ENCODE measurements around the gene BTAF1. TPM values are rescaled to one million over a fixed set of nuclear protein-coding genes. Genes with fewer than 3 reads are reported as not detected.

Gene BTAF1
- total RNA-seq, 1 donor from 2014 or later: 27.2 TPM

- TF ChIP-seq CTCF (IDR thresholded peaks at IDR 0.05; ENCODE audit: insufficient read depth, low read length, poor library complexity, severe bottlenecking): no peak
- Histone ChIP-seq H3K4me3 (ENCODE audit: low read depth, low read length) (no peak overlapping the region), H3K27me3 (ENCODE audit: control insufficient read depth, insufficient read depth, low read length) (no peaks in the 10 kb centered on the region), H3K36me3 (ENCODE audit: control insufficient read depth, insufficient read depth, low read length) (no peaks in the 10 kb centered on the region)
- no peak for DNase-seq (ENCODE audit: low read depth)
Observed at GRCh38 chr10:91919651-91920050, 3.9 kb upstream of the BTAF1 start.

GRCh38 chr10:91924212-91925021 lies 847 bp downstream of the BTAF1 start:
- H3K27me3 ChIP-seq (ENCODE audit: control insufficient read depth, insufficient read depth, low read length): no peaks in the 10 kb centered on the region
- no peak for TF ChIP-seq CTCF (IDR thresholded peaks at IDR 0.05; ENCODE audit: insufficient read depth, low read length, poor library complexity, severe bottlenecking)
- DNase-seq (ENCODE audit: low read depth): no peak
- peak overlapping the region; percentile 97 for H3K4me3 ChIP-seq (ENCODE audit: low read depth, low read length)
- no peaks in the 10 kb centered on the region for H3K36me3 ChIP-seq (ENCODE audit: control insufficient read depth, insufficient read depth, low read length)

- H3K27me3 ChIP-seq (ENCODE audit: control insufficient read depth, insufficient read depth, low read length): no peaks in the 10 kb centered on the region
- H3K36me3 ChIP-seq (ENCODE audit: control insufficient read depth, insufficient read depth, low read length): no peaks in the 10 kb centered on the region
- DNase-seq (ENCODE audit: low read depth): no peak
- TF ChIP-seq CTCF (IDR thresholded peaks at IDR 0.05; ENCODE audit: insufficient read depth, low read length, poor library complexity, severe bottlenecking): no peak
- peak overlapping the region; percentile 97 for H3K4me3 ChIP-seq (ENCODE audit: low read depth, low read length)
Observed at GRCh38 chr10:91925022-91925320, 1.4 kb downstream of the BTAF1 start.

- H3K27me3 ChIP-seq (ENCODE audit: control insufficient read depth, insufficient read depth, low read length): no peaks in the 10 kb centered on the region
- no peak overlapping the region for H3K4me3 ChIP-seq (ENCODE audit: low read depth, low read length)
- no peak for TF ChIP-seq CTCF (IDR thresholded peaks at IDR 0.05; ENCODE audit: insufficient read depth, low read length, poor library complexity, severe bottlenecking)
- DNase-seq (ENCODE audit: low read depth): no peak
- H3K36me3 ChIP-seq (ENCODE audit: control insufficient read depth, insufficient read depth, low read length): no peaks in the 10 kb centered on the region
Observed at GRCh38 chr10:91930939-91931338, 7.4 kb downstream of the BTAF1 start.

GRCh38 chr10:91931526-91932190 lies 8.1 kb downstream of the BTAF1 start:
- no peaks in the 10 kb centered on the region for H3K27me3 ChIP-seq (ENCODE audit: control insufficient read depth, insufficient read depth, low read length)
- no peak for DNase-seq (ENCODE audit: low read depth)
- no peaks in the 10 kb centered on the region for H3K36me3 ChIP-seq (ENCODE audit: control insufficient read depth, insufficient read depth, low read length)
- no peak for TF ChIP-seq CTCF (IDR thresholded peaks at IDR 0.05; ENCODE audit: insufficient read depth, low read length, poor library complexity, severe bottlenecking)
- H3K4me3 ChIP-seq (ENCODE audit: low read depth, low read length): no peak overlapping the region

Measured in kidney epithelial cell (primary cell).